IgD-negative memory B cell (primary cell): ENCODE measurements around the gene ANKRD11. TPM values are rescaled to one million over a fixed set of nuclear protein-coding genes. Genes with fewer than 3 reads are reported as not detected.
"Not testable (repeated sequence)": the region's sequence is repeated elsewhere in the genome, so short reads cannot be mapped to it uniquely, and the experiment has no call there.

Experiments used
- H3K27ac Mint-ChIP-seq, 3 donors: one replicate each; pipeline ENCODE4 v1.8.0; 2020 to 2022; ENCODE audit warnings: mild to moderate bottlenecking in 3 of 3, mixed read lengths in 3 of 3, moderate library complexity in 1 of 3
- H3K27me3 Mint-ChIP-seq: one replicate; pipeline ENCODE4 v1.8.0; 2021; ENCODE audit warnings: mixed read lengths
- H3K36me3 Mint-ChIP-seq: one replicate; pipeline ENCODE4 v1.8.0; 2020; ENCODE audit warnings: mild to moderate bottlenecking, mixed read lengths
- H3K4me1 Mint-ChIP-seq, 3 donors: one replicate each; pipeline ENCODE4 v1.8.0; 2020 to 2022; ENCODE audit warnings: mixed read lengths in 3 of 3, mild to moderate bottlenecking in 1 of 3
- H3K4me3 Mint-ChIP-seq, 4 donors: one replicate each; pipeline ENCODE4 v1.8.0; 2020 to 2022; ENCODE audit warnings: mild to moderate bottlenecking in 4 of 4, mixed read lengths in 4 of 4, moderate library complexity in 3 of 4
- H3K9me3 Mint-ChIP-seq, 3 donors: one replicate each; pipeline ENCODE4 v1.8.0; 2020 to 2021; ENCODE audit warnings: mixed read lengths in 3 of 3, mild to moderate bottlenecking in 1 of 3
- polyA plus RNA-seq: library from polyadenylated mRNA; unstranded; fragments of 300-500 nt; fragmentation: Illumina TruSeq; gene quantifications from one replicate; pipeline ENCODE4 v1.2.3, GENCODE V29; 2021

Gene ANKRD11
- polyA plus RNA-seq, 1 donor from 2014 or later, result 11.6 TPM

GRCh38 chr16:89476811-89477261 is 13.5 kb downstream of the ANKRD11 start:
- peaks cover 47 to 67% (median 61%) of the 10 kb centered on the region in 3 donors for H3K4me1 Mint-ChIP-seq
- H3K27me3 Mint-ChIP-seq, result no peaks in the 10 kb centered on the region
- peak overlapping the region; percentile 48 to 61 (median 59) for H3K27ac Mint-ChIP-seq
- H3K36me3 Mint-ChIP-seq, result peaks cover 2% of the 10 kb centered on the region
- no peaks in the 10 kb centered on the region for H3K9me3 Mint-ChIP-seq
- peak overlapping the region; percentile 17 to 69 (median 49) for H3K4me3 Mint-ChIP-seq

- no peaks in the 10 kb centered on the region for H3K9me3 Mint-ChIP-seq
- peak overlapping the region; percentile 17 to 69 (median 49) for H3K4me3 Mint-ChIP-seq
- H3K4me1 Mint-ChIP-seq, result peaks cover 46 to 65% (median 58%) of the 10 kb centered on the region in 3 donors
- peak overlapping the region; percentile 48 to 84 (median 59) for H3K27ac Mint-ChIP-seq
- H3K36me3 Mint-ChIP-seq, result peaks cover 2% of the 10 kb centered on the region
- H3K27me3 Mint-ChIP-seq, result no peaks in the 10 kb centered on the region
These were observed 14.0 kb downstream of the ANKRD11 start for GRCh38 chr16:89476379-89476778.

DNA sequence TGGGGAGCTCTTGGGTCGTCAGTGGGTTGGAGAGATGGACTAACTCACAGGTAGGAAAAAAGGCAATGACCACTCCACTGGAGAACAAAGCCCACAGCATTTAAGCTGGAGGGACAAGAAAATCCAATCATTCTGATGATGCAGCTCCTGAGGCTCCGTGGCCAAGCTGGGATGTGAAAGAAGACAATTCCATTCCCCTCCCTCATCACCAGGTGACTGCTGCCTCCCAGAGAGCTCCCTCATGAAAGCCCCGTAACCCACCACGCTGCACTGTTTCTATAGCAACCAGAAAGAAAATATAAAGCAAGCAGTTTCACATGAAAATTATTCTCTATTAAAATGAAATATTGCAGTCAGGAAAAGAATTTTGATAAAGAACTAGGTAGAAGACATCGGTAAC is 15.2 kb downstream of the ANKRD11 start:
- Mint-ChIP-seq H3K27me3 (no peaks in the 10 kb centered on the region), H3K36me3 (peaks cover 2% of the 10 kb centered on the region), H3K4me3 (peak overlapping the region in 1 of 4 donors; percentile 45), H3K27ac (no peak overlapping the region), H3K4me1 (peaks cover 43 to 55% (median 54%) of the 10 kb centered on the region in 3 donors), H3K9me3 (no peaks in the 10 kb centered on the region)

- Mint-ChIP-seq H3K9me3 (no peaks in the 10 kb centered on the region), H3K36me3 (peaks cover 2% of the 10 kb centered on the region), H3K27me3 (no peaks in the 10 kb centered on the region), H3K4me1 (peaks cover 40 to 53% (median 50%) of the 10 kb centered on the region in 3 donors), H3K4me3 (peak overlapping the region in 2 of 4 donors; percentile 22 to 53), H3K27ac (peak overlapping the region in 2 of 3 donors; percentile 31 to 39)
These were observed 16.5 kb downstream of the ANKRD11 start for GRCh38 chr16:89473791-89474414.

- Mint-ChIP-seq H3K36me3 (peaks cover 2% of the 10 kb centered on the region), H3K4me1 (peaks cover 39 to 47% (median 43%) of the 10 kb centered on the region in 3 donors), H3K27ac (peak overlapping the region in 2 of 3 donors; percentile 31 to 39), H3K4me3 (peak overlapping the region in 1 of 4 donors; percentile 22), H3K9me3 (no peaks in the 10 kb centered on the region), H3K27me3 (no peaks in the 10 kb centered on the region)
These were observed 17.1 kb downstream of the ANKRD11 start for GRCh38 chr16:89473136-89473712.

GRCh38 chr16:89472711-89473075 is 17.7 kb downstream of the ANKRD11 start:
- Mint-ChIP-seq H3K9me3 (no peaks in the 10 kb centered on the region), H3K27ac (no peak overlapping the region), H3K4me3 (peak overlapping the region in 1 of 4 donors; percentile 7), H3K4me1 (peaks cover 38 to 45% (median 41%) of the 10 kb centered on the region in 3 donors), H3K27me3 (no peaks in the 10 kb centered on the region), H3K36me3 (peaks cover 5% of the 10 kb centered on the region)

- H3K4me3 Mint-ChIP-seq, result peak overlapping the region in 1 of 4 donors; percentile 74
- H3K36me3 Mint-ChIP-seq, result peaks cover 6% of the 10 kb centered on the region
- H3K4me1 Mint-ChIP-seq, result peaks cover 11 to 28% (median 22%) of the 10 kb centered on the region in 3 donors
- H3K27me3 Mint-ChIP-seq, result no peaks in the 10 kb centered on the region
- H3K9me3 Mint-ChIP-seq, result peaks cover 0 to 2% (median 0%) of the 10 kb centered on the region in 3 donors
- no peak overlapping the region for H3K27ac Mint-ChIP-seq
These were observed 23.0 kb downstream of the ANKRD11 start for GRCh38 chr16:89467382-89467781.

DNA sequence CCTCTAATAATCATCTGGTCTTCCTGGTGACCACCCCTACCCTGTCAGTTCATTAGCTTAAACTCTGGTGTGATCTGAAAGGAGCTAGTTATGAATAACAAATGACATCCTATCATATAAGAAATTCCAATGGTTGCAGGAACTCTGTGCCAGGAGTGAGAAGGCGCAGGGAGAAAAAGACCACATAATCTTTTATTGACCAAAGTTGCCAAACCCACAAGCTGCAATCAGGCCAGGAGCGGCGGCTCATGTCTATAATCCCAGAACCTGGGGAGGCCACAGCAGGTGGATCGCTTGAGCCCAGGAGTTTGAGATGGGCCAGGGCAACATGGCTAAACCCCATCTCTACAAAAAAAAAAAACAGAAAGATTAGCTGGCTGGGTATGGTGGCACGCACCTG is 23.4 kb downstream of the ANKRD11 start:
- Mint-ChIP-seq H3K36me3 (peaks cover 6% of the 10 kb centered on the region), H3K4me3 (no peak overlapping the region), H3K27me3 (no peaks in the 10 kb centered on the region), H3K9me3 (peaks cover 0 to 2% (median 0%) of the 10 kb centered on the region in 3 donors), H3K4me1 (peaks cover 9 to 25% (median 18%) of the 10 kb centered on the region in 3 donors), H3K27ac (peak overlapping the region in 1 of 3 donors; percentile 24)

DNA sequence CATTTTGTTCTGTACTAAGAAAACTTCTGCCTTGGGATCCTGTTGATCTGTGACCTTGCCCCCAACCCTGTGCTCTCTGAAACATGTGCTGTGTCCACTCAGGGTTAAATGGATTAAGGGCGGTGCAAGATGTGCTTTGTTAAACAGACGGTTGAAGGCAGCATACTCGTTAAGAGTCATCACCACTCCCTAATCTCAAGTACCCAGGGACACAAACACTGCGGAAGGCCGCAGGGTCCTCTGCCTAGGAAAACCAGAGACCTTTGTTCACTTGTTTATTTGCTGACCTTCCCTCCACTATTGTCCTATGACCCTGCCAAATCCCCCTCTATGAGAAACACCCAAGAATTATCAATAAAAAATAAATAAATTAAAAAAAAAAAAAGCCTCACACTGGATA is 27.0 kb downstream of the ANKRD11 start:
- H3K27me3 Mint-ChIP-seq, H3K9me3 Mint-ChIP-seq, H3K4me3 Mint-ChIP-seq, H3K27ac Mint-ChIP-seq, H3K36me3 Mint-ChIP-seq: not testable (repeated sequence)
- peaks cover 17 to 31% (median 27%) of the 10 kb centered on the region in 3 donors for H3K4me1 Mint-ChIP-seq

DNA sequence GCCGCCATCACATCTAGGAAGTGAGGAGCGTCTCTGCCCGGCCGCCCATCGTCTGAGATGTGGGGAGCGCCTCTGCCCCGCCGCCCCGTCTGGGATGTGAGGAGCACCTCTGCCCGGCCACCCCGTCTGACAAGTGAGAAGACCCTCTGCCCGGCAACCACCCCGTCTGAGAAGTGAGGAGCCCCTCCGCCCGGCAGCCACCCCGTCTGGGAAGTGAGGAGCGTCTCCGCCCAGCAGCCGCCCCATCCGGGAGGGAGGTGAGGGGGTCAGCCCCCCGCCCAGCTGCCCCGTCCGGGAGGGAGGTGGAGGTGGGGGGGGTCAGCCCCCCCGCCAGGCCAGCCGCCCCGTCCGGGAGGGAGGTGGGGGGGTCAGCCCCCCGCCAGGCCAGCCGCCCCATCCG is 27.7 kb downstream of the ANKRD11 start:
- not testable (repeated sequence) for H3K9me3 Mint-ChIP-seq, H3K36me3 Mint-ChIP-seq, H3K27me3 Mint-ChIP-seq, H3K4me3 Mint-ChIP-seq, H3K27ac Mint-ChIP-seq
- H3K4me1 Mint-ChIP-seq, result peaks cover 18 to 31% (median 28%) of the 10 kb centered on the region in 3 donors

- H3K27ac Mint-ChIP-seq, result peak overlapping the region in 1 of 3 donors; percentile 29
- not testable (repeated sequence) for H3K4me3 Mint-ChIP-seq, H3K9me3 Mint-ChIP-seq, H3K36me3 Mint-ChIP-seq, H3K27me3 Mint-ChIP-seq
- peaks cover 20 to 31% (median 26%) of the 10 kb centered on the region in 3 donors for H3K4me1 Mint-ChIP-seq
These were observed 28.5 kb downstream of the ANKRD11 start for GRCh38 chr16:89461890-89462289.

GRCh38 chr16:89460556-89460955 is 29.8 kb downstream of the ANKRD11 start:
- Mint-ChIP-seq H3K27ac (peak overlapping the region in 2 of 3 donors; percentile 29 to 87), H3K27me3 (no peaks in the 10 kb centered on the region), H3K4me3 (peak overlapping the region in 1 of 4 donors; percentile 4), H3K36me3 (peaks cover 10% of the 10 kb centered on the region), H3K9me3 (peaks cover 0 to 4% (median 0%) of the 10 kb centered on the region in 3 donors), H3K4me1 (peaks cover 19 to 30% (median 22%) of the 10 kb centered on the region in 3 donors)

GRCh38 chr16:89458967-89459366 is 31.4 kb downstream of the ANKRD11 start:
- H3K27ac Mint-ChIP-seq, result peak overlapping the region in 2 of 3 donors; percentile 2 to 28

GRCh38 chr16:89458551-89458950 is 31.8 kb downstream of the ANKRD11 start:
- peaks cover 7% of the 10 kb centered on the region for H3K36me3 Mint-ChIP-seq
- peaks cover 0 to 4% (median 0%) of the 10 kb centered on the region in 3 donors for H3K9me3 Mint-ChIP-seq
- peaks cover 24 to 27% (median 24%) of the 10 kb centered on the region in 3 donors for H3K4me1 Mint-ChIP-seq

More at GRCh38 chr16:89458967-89459366, 31.4 kb downstream of the ANKRD11 start:
- Mint-ChIP-seq H3K9me3 (peaks cover 0 to 4% (median 0%) of the 10 kb centered on the region in 3 donors), H3K27me3 (no peaks in the 10 kb centered on the region), H3K36me3 (peaks cover 7% of the 10 kb centered on the region), H3K4me3 (peak overlapping the region in 1 of 4 donors; percentile 30), H3K4me1 (peaks cover 21 to 25% (median 22%) of the 10 kb centered on the region in 3 donors)

DNA sequence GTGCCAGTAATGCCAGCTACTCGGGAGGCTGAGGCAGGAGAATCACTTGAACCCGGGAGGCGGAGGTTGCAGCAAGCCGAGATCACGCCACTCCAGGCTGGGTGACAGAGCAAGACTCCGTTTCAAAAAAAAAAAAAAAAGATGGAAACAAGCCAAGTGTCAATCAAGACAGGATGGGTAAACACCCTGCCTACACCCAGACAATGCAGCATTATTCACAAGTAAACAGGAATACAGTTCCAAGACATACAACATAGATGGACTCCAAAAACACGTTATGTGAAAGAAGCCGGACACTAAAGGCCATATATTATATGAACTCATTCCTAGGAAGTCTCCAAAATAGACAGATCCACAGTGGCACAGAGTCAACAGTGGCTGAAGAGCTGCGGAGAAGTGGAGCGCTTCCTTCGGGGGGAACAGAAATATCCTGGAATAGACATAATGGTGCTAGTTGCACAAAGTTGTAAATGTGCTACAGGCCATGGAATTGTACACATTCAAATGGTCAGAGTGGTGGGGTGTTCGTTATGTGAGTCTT is 33.9 kb downstream of the ANKRD11 start:
- H3K4me1 Mint-ChIP-seq, result peaks cover 31 to 34% (median 33%) of the 10 kb centered on the region in 3 donors
- peaks cover 7% of the 10 kb centered on the region for H3K36me3 Mint-ChIP-seq
- no peak overlapping the region for H3K4me3 Mint-ChIP-seq
- H3K9me3 Mint-ChIP-seq, result peaks cover 0 to 4% (median 0%) of the 10 kb centered on the region in 3 donors
- no peaks in the 10 kb centered on the region for H3K27me3 Mint-ChIP-seq
- peak overlapping the region in 1 of 3 donors; percentile 22 for H3K27ac Mint-ChIP-seq

More at GRCh38 chr16:89458551-89458950, 31.8 kb downstream of the ANKRD11 start:
- Mint-ChIP-seq H3K27me3 (no peaks in the 10 kb centered on the region), H3K4me3 (no peak overlapping the region), H3K27ac (peak overlapping the region in 2 of 3 donors; percentile 2 to 28)
